GM12864 (cell line): ENCODE data around the gene UBE2D4.

Experiments
- DNase-seq: peaks from one replicate; pipeline ENCODE4 v3.0.0-alpha.2; 2011; ENCODE audit warnings: low read depth
- H3K4me3 ChIP-seq: 2 replicates; pipeline ENCODE4 v1.5.1; 2011; ENCODE audit warnings: mild to moderate bottlenecking, low read depth, low read length, control low read depth
- CTCF ChIP-seq: IDR thresholded peaks from 2 replicates; pipeline ENCODE4 v1.5.1; 2011; ENCODE audit warnings: low read depth, mild to moderate bottlenecking, moderate library complexity, low read length, control low read depth, inconsistent platforms; ENCODE audit errors: missing control alignments

Gene UBE2D4

GRCh38 chr7:43915907-43916306 lies 10.3 kb upstream of the UBE2D4 start:
- H3K4me3 ChIP-seq = no peak overlapping the region

GRCh38 chr7:43921423-43921822 lies 4.8 kb upstream of the UBE2D4 start:
- no peak overlapping the region for H3K4me3 ChIP-seq
- no peak for TF ChIP-seq CTCF
- DNase-seq = no peak

More at GRCh38 chr7:43915907-43916306, 10.3 kb upstream of the UBE2D4 start:
- no peak for DNase-seq
- TF ChIP-seq CTCF = no peak

- H3K4me3 ChIP-seq = no peak overlapping the region
- DNase-seq = no peak
- no peak for TF ChIP-seq CTCF
Measured at GRCh38 chr7:43922726-43923125, 3.5 kb upstream of the UBE2D4 start.

GRCh38 chr7:43926798-43927123 lies 525 bp downstream of the UBE2D4 start:
- peak overlapping the region; percentile 92 for H3K4me3 ChIP-seq
- DNase-seq = no peak
- no peak for TF ChIP-seq CTCF

GRCh38 chr7:43927810-43928209 lies 1.6 kb downstream of the UBE2D4 start:
- no peak for DNase-seq
- no peak for TF ChIP-seq CTCF
- no peak overlapping the region for H3K4me3 ChIP-seq

- no peak for DNase-seq
- TF ChIP-seq CTCF = no peak
- no peak overlapping the region for H3K4me3 ChIP-seq
Measured at GRCh38 chr7:43929529-43930457, 3.6 kb downstream of the UBE2D4 start.

- H3K4me3 ChIP-seq = no peak overlapping the region
- no peak for DNase-seq
- TF ChIP-seq CTCF = no peak
Measured at GRCh38 chr7:43931346-43931745, 5.1 kb downstream of the UBE2D4 start.
